RWPE1 (cell line): ENCODE results near the gene PLXND1.

ENCODE experiments used
- CTCF ChIA-PET: fragments of 350-600 bp; sonication (Branson Sonifier 250); formaldehyde crosslinking; extraction: SDS; loops from one replicate; lab custom pipeline; 2021; lab: Yijun Ruan, JAX
- POLR2A ChIA-PET: fragments of 400-600 bp; formaldehyde crosslinking; extraction: SDS; loops from one replicate; lab custom pipeline; 2020; ENCODE audit warnings: antibody characterized with exemption; ENCODE audit not compliant: low non-redundant PET; lab: Yijun Ruan, JAX
- DNase-seq: peaks from one replicate; pipeline ENCODE4 v3.0.0; 2012; ENCODE audit warnings: low spot score
- H3K27ac ChIP-seq: fragments of 450-650 bp; 2 replicates; pipeline ENCODE4 v1.5.1; 2017
- CTCF ChIP-seq: fragments of 450-650 bp; conservative IDR thresholded peaks from 2 replicates; pipeline ENCODE4 v1.5.1; 2017; ENCODE audit warnings: low read depth, mild to moderate bottlenecking

PLXND1 gene

GRCh38 chr3:129596194-129597086, 10.0 kb downstream of the PLXND1 start:
- ChIA-PET POLR2A (no interaction called here), CTCF (interaction anchor here (0.6 kb wide), 1 partner anchor 369 kb away, joined by 3 read pairs; no protein-coding TSS in a partner anchor)
- DNase-seq, result no peak
- H3K27ac ChIP-seq, result no peak overlapping the region
- no peak for TF ChIP-seq CTCF

- DNase-seq, result no peak
- ChIA-PET CTCF (interaction anchor here (0.6 kb wide), 1 partner anchor 370 kb away, joined by 3 read pairs; no protein-coding TSS in a partner anchor), POLR2A (no interaction called here)
- TF ChIP-seq CTCF, result no peak
- no peak overlapping the region for H3K27ac ChIP-seq
Observed at GRCh38 chr3:129595544-129596193, 10.8 kb downstream of the PLXND1 start.

- ChIA-PET POLR2A (no interaction called here), CTCF (no interaction called here)
- DNase-seq, result no peak
- no peak for TF ChIP-seq CTCF
- no peak overlapping the region for H3K27ac ChIP-seq
Observed at GRCh38 chr3:129594907-129595390, 11.5 kb downstream of the PLXND1 start.

- DNase-seq, result no peak
- ChIA-PET POLR2A (no interaction called here), CTCF (no interaction called here)
- no peak overlapping the region for H3K27ac ChIP-seq
- TF ChIP-seq CTCF, result no peak
Observed at GRCh38 chr3:129594409-129594808, 12.1 kb downstream of the PLXND1 start.

GRCh38 chr3:129593595-129594339, 12.7 kb downstream of the PLXND1 start:
- no peak overlapping the region for H3K27ac ChIP-seq
- CTCF ChIA-PET, result no interaction called here
- DNase-seq, result no peak
- no peak for TF ChIP-seq CTCF
- POLR2A ChIA-PET, result no interaction called here

GRCh38 chr3:129593230-129593594, 13.3 kb downstream of the PLXND1 start:
- CTCF ChIA-PET, result no interaction called here
- DNase-seq, result no peak
- POLR2A ChIA-PET, result no interaction called here
- no peak overlapping the region for H3K27ac ChIP-seq
- no peak for TF ChIP-seq CTCF
